Colonic mucosa (tissue), 4 donors: ENCODE data around the gene CSTF1. TPM values are rescaled to one million over a fixed set of nuclear protein-coding genes. Genes with fewer than 3 reads are reported as not detected.

Experiments
- DNase-seq: peaks from one replicate; pipeline ENCODE4 v3.0.0-alpha.2; 2020
- H3K27ac ChIP-seq: fragments of 200-600 bp; one replicate; pipeline ENCODE4 v1.8.0; 2021
- H3K27me3 ChIP-seq: fragments of 200-600 bp; one replicate; pipeline ENCODE4 v1.8.0; 2021
- H3K36me3 ChIP-seq: fragments of 200-600 bp; one replicate; pipeline ENCODE4 v1.8.0; 2021
- H3K4me1 ChIP-seq: fragments of 200-600 bp; one replicate; pipeline ENCODE4 v1.8.0; 2021; ENCODE audit warnings: mild to moderate bottlenecking
- H3K4me3 ChIP-seq: fragments of 200-600 bp; one replicate; pipeline ENCODE4 v1.8.0; 2021
- H3K9ac ChIP-seq, 2 donors: one replicate each; pipeline ENCODE4 v1.7.0; 2013; ENCODE audit warnings: control low read depth in 2 of 2, low read depth in 2 of 2, low read length in 2 of 2
- H3K9me3 ChIP-seq: fragments of 200-600 bp; one replicate; pipeline ENCODE4 v1.8.0; 2021
- CTCF ChIP-seq: fragments of 200-600 bp; IDR thresholded peaks from one replicate; pipeline ENCODE4 v1.8.0; 2022; ENCODE audit warnings: antibody characterized with exemption, mild to moderate bottlenecking
- intact Hi-C: fragments of 100-400 bp; cut with DNase I; formaldehyde crosslinking; loops from one replicate; pipeline ENCODE4 v1.14.1; 2022
- total RNA-seq, 2 donors: library from RNA; stranded (reverse); fragmentation: NEBNext Ultra II Directional in 1 of 2; extraction: Animal tissue kit (Norgen Biotek cat#: 25700) in 1 of 2; gene quantifications; one replicate each; pipeline ENCODE4 v1.2.1, GENCODE V29; 2021
- donor health status: healthy.
- donor health status: DM: no; HTN: no; CAD: no.
- donor health status: DM: no; HTN: no; CAD: no.

Gene CSTF1
- total RNA-seq, 2 donors from 2014 or later = 24.2 to 32.0 TPM

DNA sequence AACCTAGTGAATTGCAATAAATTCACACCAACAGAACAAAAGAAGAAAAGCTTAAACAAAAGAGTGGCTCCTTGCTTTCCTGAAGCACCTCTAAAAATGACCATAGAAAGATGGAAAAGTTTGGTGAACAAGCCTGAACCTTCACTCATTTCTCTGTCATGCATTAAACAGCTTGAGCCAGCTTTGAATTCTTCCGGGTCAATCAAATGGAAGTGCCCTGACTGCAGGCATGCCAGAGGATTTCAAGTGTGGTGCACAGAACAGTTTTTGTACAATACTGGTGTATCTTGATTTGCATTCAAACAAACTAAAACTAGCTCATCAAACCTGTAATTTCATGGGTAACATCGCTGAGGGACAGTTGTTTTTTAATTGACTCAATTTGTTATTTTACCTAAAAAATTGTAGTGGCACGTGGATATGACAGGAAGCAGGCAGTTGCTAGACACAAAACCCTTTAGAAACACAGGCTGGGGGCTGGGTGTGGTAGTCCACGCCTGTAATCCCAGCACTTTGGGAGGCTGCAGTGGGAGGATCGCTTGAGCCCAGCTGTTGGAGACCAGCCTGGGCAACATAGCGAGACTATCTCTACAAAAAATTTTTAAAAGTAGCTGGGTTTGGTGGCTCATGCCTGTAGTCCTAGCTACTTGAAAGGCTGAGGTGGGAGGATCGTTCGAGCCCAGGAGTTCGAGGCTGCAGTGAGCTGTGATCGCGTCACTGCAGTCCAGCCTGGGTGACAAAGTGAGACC lies 28.7 kb downstream of the CSTF1 start:
- Histone ChIP-seq H3K4me1 (no peaks in the 10 kb centered on the region), H3K27me3 (no peaks in the 10 kb centered on the region), H3K9me3 (no peaks in the 10 kb centered on the region), H3K4me3 (no peak overlapping the region), H3K27ac (no peak overlapping the region), H3K36me3 (no peaks in the 10 kb centered on the region), H3K9ac (no peak overlapping the region)
- intact Hi-C loops = no loop called here
- DNase-seq = no peak
- no peak for TF ChIP-seq CTCF

DNA sequence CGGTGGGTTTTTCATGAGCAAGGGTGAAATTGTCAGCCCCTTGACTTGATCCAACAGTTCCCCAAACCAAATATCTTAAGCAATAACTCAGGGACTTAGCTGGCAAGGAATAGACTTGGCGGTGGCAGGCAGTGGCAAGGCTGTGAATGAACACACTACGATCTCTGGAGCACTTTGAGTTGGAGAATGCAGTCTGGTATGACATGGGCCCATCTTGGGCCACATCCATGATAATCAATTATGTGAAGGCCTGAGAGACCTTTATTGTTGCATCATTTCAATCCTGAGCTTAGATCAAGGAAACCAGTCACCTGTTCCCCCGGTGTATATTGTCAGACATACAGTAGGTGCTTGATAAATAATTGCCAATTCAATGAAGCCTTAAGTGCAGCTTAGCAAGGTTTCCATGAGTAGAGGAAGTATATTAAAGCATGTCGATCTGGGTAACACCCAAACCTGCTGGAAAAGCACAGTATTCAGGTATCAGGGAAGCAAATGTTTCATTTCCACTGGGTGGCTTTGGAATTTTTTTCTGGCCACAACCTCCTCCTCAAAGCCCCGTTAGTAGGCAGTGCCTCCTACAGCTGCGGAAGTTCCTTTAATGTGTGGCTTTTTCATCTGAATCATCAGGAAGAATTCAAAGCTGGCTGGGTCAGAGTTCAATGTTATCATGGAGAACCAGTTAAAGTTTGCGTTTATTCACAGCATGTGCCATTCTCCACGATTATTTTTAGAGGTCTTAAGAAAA lies 29.8 kb downstream of the CSTF1 start:
- Histone ChIP-seq H3K4me1 (no peaks in the 10 kb centered on the region), H3K27ac (no peak overlapping the region), H3K36me3 (no peaks in the 10 kb centered on the region), H3K9me3 (no peaks in the 10 kb centered on the region), H3K27me3 (no peaks in the 10 kb centered on the region), H3K9ac (no peak overlapping the region), H3K4me3 (no peak overlapping the region)
- intact Hi-C loops = no loop called here
- TF ChIP-seq CTCF = no peak
- DNase-seq = no peak

DNA sequence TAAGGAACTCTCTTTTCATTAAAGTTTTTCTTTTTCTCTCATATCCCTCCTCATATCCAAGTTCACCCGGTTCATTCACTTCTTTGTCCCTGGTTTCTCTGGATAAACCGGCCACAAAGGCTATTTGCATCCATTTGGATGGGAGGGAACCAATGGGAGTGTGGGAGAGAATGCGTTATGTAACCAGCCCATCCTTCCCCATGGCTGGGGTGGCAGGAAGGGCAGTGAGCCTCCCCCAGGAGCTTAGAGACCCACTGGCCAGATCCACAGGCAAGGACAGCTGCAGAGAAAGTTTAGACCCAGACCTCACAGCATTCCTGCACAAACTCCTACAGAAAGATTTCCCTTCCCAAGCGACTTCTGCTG lies 30.4 kb downstream of the CSTF1 start:
- no peaks in the 10 kb centered on the region for H3K4me1 ChIP-seq
- no peaks in the 10 kb centered on the region for H3K9me3 ChIP-seq
- no peak for DNase-seq
- H3K27ac ChIP-seq = no peak overlapping the region
- no peak overlapping the region for H3K9ac ChIP-seq
- TF ChIP-seq CTCF = no peak
- H3K4me3 ChIP-seq = no peak overlapping the region
- H3K27me3 ChIP-seq = no peaks in the 10 kb centered on the region
- no peaks in the 10 kb centered on the region for H3K36me3 ChIP-seq
- intact Hi-C loops = no loop called here

- H3K27ac ChIP-seq = no peak overlapping the region
- no peak for TF ChIP-seq CTCF
- no peaks in the 10 kb centered on the region for H3K27me3 ChIP-seq
- no peaks in the 10 kb centered on the region for H3K4me1 ChIP-seq
- no peak for DNase-seq
- intact Hi-C loops = no loop called here
- no peak overlapping the region for H3K4me3 ChIP-seq
- no peaks in the 10 kb centered on the region for H3K9me3 ChIP-seq
- H3K36me3 ChIP-seq = no peaks in the 10 kb centered on the region
- H3K9ac ChIP-seq = no peak overlapping the region
Measured at GRCh38 chr20:56423211-56423610, 30.8 kb downstream of the CSTF1 start.

DNA sequence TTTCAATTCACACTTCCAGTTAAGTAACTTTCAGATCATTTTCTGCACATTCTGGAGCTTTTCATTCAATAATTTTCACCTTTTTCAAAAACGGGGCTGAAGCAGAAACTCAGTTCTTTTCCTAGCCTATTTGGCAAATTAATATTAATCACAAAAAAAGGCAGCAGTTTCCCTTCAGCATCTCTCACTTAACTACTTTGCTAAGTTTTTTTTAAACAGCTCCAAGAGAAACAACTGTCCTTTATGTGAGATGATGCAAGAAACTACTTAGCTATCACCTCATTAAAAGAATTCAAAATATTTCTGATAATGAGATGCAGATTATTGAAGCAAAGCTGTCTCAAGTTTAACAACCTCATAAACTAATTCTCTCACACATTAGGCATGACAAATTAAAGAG lies 31.4 kb downstream of the CSTF1 start:
- no peak overlapping the region for H3K4me3 ChIP-seq
- no peaks in the 10 kb centered on the region for H3K27me3 ChIP-seq
- no peak for DNase-seq
- no peaks in the 10 kb centered on the region for H3K36me3 ChIP-seq
- H3K9me3 ChIP-seq = no peaks in the 10 kb centered on the region
- H3K27ac ChIP-seq = no peak overlapping the region
- intact Hi-C loops = no loop called here
- no peak overlapping the region for H3K9ac ChIP-seq
- TF ChIP-seq CTCF = no peak
- no peaks in the 10 kb centered on the region for H3K4me1 ChIP-seq
